ENCODE measurements around the gene ACAD11.

The ACAD11 gene

GRCh38 chr3:132595014-132595413 is 64.6 kb downstream of the ACAD11 start:
- ATAC-seq, result peak; percentile 68
- TF ChIP-seq ISL1 (CRISPR knock-in tag; IDR thresholded peaks at IDR 0.05) (no peak), ZNF565 (CRISPR knock-in tag; conservative IDR thresholded peaks at IDR 0.05; ENCODE audit: low read depth) (no peak), TOX (CRISPR knock-in tag; IDR thresholded peaks at IDR 0.05; ENCODE audit: borderline replicate concordance) (no peak), PPARA (CRISPR knock-in tag; IDR thresholded peaks at IDR 0.05; ENCODE audit: borderline replicate concordance) (no peak), OSR1 (CRISPR knock-in tag; IDR thresholded peaks at IDR 0.05) (no peak), ZC3H10 (CRISPR knock-in tag; IDR thresholded peaks at IDR 0.05) (no peak), SNAI2 (CRISPR knock-in tag; IDR thresholded peaks at IDR 0.05) (no peak), TCF4 (CRISPR knock-in tag; IDR thresholded peaks at IDR 0.05; ENCODE audit: borderline replicate concordance) (no peak), RARB (CRISPR knock-in tag; IDR thresholded peaks at IDR 0.05) (no peak), ARNTL (CRISPR knock-in tag; IDR thresholded peaks at IDR 0.05; ENCODE audit: borderline replicate concordance, low read depth) (no peak), ESRRG (CRISPR knock-in tag; IDR thresholded peaks at IDR 0.05) (no peak)
- TF ChIP-seq, protein P1, sequence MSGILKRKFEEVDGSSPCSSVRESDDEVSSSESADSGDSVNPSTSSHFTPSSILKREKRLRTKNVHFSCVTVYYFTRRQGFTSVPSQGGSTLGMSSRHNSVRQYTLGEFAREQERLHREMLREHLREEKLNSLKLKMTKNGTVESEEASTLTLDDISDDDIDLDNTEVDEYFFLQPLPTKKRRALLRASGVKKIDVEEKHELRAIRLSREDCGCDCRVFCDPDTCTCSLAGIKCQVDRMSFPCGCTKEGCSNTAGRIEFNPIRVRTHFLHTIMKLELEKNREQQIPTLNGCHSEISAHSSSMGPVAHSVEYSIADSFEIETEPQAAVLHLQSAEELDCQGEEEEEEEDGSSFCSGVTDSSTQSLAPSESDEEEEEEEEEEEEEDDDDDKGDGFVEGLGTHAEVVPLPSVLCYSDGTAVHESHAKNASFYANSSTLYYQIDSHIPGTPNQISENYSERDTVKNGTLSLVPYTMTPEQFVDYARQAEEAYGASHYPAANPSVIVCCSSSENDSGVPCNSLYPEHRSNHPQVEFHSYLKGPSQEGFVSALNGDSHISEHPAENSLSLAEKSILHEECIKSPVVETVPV (CRISPR knock-in tag; IDR thresholded peaks at IDR 0.05), result no peak
- TF ChIP-seq, protein P2, sequence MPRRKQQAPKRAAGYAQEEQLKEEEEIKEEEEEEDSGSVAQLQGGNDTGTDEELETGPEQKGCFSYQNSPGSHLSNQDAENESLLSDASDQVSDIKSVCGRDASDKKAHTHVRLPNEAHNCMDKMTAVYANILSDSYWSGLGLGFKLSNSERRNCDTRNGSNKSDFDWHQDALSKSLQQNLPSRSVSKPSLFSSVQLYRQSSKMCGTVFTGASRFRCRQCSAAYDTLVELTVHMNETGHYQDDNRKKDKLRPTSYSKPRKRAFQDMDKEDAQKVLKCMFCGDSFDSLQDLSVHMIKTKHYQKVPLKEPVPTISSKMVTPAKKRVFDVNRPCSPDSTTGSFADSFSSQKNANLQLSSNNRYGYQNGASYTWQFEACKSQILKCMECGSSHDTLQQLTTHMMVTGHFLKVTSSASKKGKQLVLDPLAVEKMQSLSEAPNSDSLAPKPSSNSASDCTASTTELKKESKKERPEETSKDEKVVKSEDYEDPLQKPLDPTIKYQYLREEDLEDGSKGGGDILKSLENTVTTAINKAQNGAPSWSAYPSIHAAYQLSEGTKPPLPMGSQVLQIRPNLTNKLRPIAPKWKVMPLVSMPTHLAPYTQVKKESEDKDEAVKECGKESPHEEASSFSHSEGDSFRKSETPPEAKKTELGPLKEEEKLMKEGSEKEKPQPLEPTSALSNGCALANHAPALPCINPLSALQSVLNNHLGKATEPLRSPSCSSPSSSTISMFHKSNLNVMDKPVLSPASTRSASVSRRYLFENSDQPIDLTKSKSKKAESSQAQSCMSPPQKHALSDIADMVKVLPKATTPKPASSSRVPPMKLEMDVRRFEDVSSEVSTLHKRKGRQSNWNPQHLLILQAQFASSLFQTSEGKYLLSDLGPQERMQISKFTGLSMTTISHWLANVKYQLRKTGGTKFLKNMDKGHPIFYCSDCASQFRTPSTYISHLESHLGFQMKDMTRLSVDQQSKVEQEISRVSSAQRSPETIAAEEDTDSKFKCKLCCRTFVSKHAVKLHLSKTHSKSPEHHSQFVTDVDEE (CRISPR knock-in tag; IDR thresholded peaks at IDR 0.05), result no peak
- TF ChIP-seq, protein P3, sequence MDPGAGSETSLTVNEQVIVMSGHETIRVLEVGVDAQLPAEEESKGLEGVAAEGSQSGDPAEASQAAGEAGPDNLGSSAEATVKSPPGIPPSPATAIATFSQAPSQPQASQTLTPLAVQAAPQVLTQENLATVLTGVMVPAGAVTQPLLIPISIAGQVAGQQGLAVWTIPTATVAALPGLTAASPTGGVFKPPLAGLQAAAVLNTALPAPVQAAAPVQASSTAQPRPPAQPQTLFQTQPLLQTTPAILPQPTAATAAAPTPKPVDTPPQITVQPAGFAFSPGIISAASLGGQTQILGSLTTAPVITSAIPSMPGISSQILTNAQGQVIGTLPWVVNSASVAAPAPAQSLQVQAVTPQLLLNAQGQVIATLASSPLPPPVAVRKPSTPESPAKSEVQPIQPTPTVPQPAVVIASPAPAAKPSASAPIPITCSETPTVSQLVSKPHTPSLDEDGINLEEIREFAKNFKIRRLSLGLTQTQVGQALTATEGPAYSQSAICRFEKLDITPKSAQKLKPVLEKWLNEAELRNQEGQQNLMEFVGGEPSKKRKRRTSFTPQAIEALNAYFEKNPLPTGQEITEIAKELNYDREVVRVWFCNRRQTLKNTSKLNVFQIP (CRISPR knock-in tag; IDR thresholded peaks at IDR 0.05; ENCODE audit: borderline replicate concordance, low read depth), result no peak

GRCh38 chr3:132594498-132594897 is 65.1 kb downstream of the ACAD11 start:
- TF ChIP-seq ESRRG (CRISPR knock-in tag; IDR thresholded peaks at IDR 0.05) (no peak), ZNF70 (CRISPR knock-in tag; IDR thresholded peaks at IDR 0.05) (no peak), ZFP3 (CRISPR knock-in tag; IDR thresholded peaks at IDR 0.05) (no peak), OSR1 (CRISPR knock-in tag; IDR thresholded peaks at IDR 0.05) (no peak), GLIS3 (CRISPR knock-in tag; IDR thresholded peaks at IDR 0.05) (no peak), SNAI2 (CRISPR knock-in tag; IDR thresholded peaks at IDR 0.05) (no peak), RARB (CRISPR knock-in tag; IDR thresholded peaks at IDR 0.05) (no peak), ZNF8 (CRISPR knock-in tag; IDR thresholded peaks at IDR 0.05) (no peak), ZNF565 (CRISPR knock-in tag; conservative IDR thresholded peaks at IDR 0.05; ENCODE audit: low read depth) (no peak), ZC3H10 (CRISPR knock-in tag; IDR thresholded peaks at IDR 0.05) (no peak), PPARA (CRISPR knock-in tag; IDR thresholded peaks at IDR 0.05; ENCODE audit: borderline replicate concordance) (no peak), CSDC2 (CRISPR knock-in tag; IDR thresholded peaks at IDR 0.05) (no peak), BACH2 (CRISPR knock-in tag; IDR thresholded peaks at IDR 0.05; ENCODE audit: borderline replicate concordance) (no peak), ARNTL (CRISPR knock-in tag; IDR thresholded peaks at IDR 0.05; ENCODE audit: borderline replicate concordance, low read depth) (no peak), TCF4 (CRISPR knock-in tag; IDR thresholded peaks at IDR 0.05; ENCODE audit: borderline replicate concordance) (no peak), ISL1 (CRISPR knock-in tag; IDR thresholded peaks at IDR 0.05) (no peak)
- TF ChIP-seq, protein P1 (CRISPR knock-in tag; IDR thresholded peaks at IDR 0.05), result no peak
- TF ChIP-seq, protein P4, sequence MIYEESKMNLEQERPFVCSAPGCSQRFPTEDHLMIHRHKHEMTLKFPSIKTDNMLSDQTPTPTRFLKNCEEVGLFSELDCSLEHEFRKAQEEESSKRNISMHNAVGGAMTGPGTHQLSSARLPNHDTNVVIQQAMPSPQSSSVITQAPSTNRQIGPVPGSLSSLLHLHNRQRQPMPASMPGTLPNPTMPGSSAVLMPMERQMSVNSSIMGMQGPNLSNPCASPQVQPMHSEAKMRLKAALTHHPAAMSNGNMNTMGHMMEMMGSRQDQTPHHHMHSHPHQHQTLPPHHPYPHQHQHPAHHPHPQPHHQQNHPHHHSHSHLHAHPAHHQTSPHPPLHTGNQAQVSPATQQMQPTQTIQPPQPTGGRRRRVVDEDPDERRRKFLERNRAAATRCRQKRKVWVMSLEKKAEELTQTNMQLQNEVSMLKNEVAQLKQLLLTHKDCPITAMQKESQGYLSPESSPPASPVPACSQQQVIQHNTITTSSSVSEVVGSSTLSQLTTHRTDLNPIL (CRISPR knock-in tag; IDR thresholded peaks at IDR 0.05; ENCODE audit: low read depth), result no peak
- ATAC-seq, result peak; percentile 7; the same call in 2 of the 3 replicates

DNA sequence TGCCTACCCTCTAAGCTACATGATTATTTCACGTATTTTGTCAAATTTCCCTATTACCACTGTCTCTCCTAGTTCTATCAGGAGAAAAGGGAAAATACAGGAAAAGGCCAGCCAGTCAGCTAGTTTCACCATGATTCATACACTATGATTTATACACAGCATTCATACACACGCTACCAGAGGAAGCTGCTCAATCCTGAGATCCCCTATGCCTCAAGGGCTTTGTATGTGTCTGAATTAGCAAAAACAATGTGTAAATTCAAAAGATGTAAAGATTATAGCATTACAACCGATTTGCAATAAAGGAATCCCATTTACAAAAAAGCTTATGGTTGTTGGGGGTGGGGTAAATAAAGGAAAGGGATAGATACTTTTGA is 65.7 kb downstream of the ACAD11 start:
- ATAC-seq, result peak; percentile 90
- TF ChIP-seq ZFP30 (CRISPR knock-in tag; IDR thresholded peaks at IDR 0.05) (no peak), ZFP3 (CRISPR knock-in tag; IDR thresholded peaks at IDR 0.05) (no peak), ZNF8 (CRISPR knock-in tag; IDR thresholded peaks at IDR 0.05) (no peak), RARB (CRISPR knock-in tag; IDR thresholded peaks at IDR 0.05) (no peak), ISL1 (CRISPR knock-in tag; IDR thresholded peaks at IDR 0.05) (no peak), BACH2 (CRISPR knock-in tag; IDR thresholded peaks at IDR 0.05; ENCODE audit: borderline replicate concordance) (no peak), GLIS3 (CRISPR knock-in tag; IDR thresholded peaks at IDR 0.05) (no peak), TCF4 (CRISPR knock-in tag; IDR thresholded peaks at IDR 0.05; ENCODE audit: borderline replicate concordance) (no peak), PATZ1 (CRISPR knock-in tag; IDR thresholded peaks at IDR 0.05; ENCODE audit: borderline replicate concordance) (no peak), ZNF565 (CRISPR knock-in tag; conservative IDR thresholded peaks at IDR 0.05; ENCODE audit: low read depth) (no peak), TOX (CRISPR knock-in tag; IDR thresholded peaks at IDR 0.05; ENCODE audit: borderline replicate concordance) (no peak)
- TF ChIP-seq, protein P1 (CRISPR knock-in tag; IDR thresholded peaks at IDR 0.05), result no peak

Data from SK-N-SH treated with all-trans-retinoic acid at 6 μM for 48 hours (cell line).